GM19023 (cell line): ENCODE data around the gene KRT86.
"Not testable (repeated sequence)": the region's sequence is repeated elsewhere in the genome, so short reads cannot be mapped to it uniquely, and the experiment has no call there.

Experiments used
- ATAC-seq: cut with Tn5 transposase; IDR thresholded peaks from one replicate; pipeline ENCODE4 v1.9.1; 2021; ENCODE audit warnings: mild to moderate bottlenecking, moderate library complexity; ENCODE audit not compliant: unreplicated experiment

KRT86 gene

DNA sequence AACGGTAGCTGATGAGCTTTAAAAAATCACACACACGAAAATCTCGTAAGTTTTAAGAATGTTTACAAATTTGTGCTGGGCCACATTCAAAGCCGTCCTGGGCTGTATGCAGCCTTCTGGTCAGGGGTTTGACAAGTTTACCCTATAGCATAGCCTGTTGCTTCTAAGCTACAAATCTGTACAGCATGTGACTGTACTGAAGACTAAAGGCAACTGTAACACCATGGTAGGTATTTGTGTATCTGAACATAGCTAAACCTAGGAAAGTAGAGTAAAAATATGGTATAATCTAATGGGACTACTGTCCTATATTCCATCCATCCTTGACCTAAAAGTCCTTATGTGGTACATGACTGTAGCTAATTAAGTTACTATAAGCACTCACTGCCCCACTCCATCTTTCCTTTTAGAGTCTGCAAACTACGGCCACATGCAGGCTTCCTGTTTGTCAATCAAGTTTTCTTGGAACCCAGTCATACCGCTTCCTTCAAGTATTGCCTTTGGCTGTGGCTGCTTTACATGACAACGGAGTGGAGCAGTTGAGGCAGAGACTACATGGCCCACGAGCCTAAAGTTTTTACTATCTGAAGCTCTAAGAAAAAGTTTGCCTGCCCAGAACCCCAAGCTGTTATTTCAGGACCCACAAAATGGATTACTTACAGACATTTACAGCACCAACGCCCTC, 22.9 kb upstream of the KRT86 start:
- ATAC-seq = no peak

DNA sequence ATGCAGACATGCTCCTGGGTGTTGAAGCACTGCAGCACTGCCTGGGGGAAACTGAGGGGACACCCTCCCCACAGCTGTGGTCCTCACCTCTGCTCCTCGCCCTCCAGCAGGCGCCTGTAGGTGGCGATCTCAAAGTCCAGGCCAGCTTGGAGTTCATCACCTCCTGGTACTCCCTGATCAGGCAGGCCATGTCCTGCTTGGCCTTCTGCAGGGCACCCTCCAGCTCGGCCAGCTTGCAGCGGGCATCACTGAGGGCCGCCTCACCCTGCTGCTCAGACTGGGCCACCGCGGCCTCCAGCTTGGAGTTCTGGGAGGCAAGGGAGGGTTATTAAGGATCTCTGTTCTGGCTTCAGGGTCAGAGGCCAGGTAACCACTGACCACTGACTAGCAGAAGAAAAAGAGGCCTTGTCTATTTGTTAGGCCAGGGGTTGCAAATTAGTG, 22.2 kb upstream of the KRT86 start:
- not testable (repeated sequence) for ATAC-seq

DNA sequence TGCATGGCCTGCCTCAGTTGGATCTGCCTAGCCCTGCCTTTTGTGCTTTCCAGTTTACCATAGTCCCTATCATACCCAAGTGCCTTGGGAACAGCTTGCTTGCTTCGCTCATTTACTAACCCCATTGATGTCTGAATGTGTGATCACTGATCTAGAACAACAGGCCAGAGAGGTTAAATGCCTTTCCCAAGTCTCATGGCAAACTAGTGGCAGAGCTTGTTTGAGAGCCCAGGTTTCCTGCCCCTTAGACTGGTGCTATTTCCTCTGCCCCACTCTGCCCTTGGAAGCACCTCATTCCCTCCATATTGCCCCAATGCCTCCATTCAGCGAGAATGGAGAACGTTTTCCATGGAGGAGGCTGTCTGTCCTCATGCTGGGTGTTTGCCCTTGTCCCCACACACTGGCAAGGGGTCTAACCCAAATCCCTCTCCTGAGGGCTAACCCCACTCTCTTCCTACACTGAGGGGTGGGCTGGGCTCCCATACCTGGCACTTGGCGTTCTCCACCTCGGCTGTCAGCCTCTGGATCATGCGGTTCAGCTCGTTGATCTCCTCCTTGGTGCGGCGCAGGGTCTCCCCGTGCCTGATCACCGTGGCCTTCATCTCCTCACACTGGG, 21.6 kb upstream of the KRT86 start:
- ATAC-seq = no peak

DNA sequence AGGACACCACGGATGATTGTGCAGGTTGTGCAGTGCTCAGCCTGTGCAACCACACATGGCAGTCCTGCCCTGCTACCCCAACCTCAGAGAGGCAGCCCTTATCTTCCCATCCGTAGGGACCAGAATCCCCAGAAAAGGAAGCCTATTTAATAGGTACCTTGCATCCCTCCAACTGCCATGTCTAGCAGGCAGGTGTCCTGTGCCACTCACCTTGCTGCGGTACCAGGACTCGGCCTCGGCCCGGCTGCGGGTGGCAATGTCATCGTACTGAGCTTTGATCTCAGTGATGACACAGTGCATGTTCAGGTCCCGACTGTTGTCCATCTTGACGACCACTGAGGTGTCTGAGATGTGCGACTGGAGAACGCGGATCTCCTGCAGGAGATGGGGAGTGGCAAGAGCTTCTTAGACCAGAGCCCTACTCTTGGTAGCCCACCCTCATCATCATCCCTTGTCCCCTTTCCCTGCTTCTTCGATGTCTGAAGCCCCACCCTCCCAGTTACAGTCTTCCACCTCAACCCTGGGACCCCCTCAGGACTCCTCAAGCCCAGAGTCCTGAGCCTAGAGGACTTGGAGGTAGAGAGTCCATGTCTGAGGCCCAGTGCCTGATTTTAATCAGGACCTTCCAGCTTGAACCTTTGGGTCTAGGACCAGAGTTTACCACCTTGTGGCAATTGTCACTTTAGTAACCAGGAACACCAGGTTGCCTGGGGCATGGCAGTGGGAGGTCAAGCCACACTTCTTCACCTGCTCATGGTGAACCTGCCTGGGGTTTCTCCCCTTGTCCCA, 20.9 kb upstream of the KRT86 start:
- no peak for ATAC-seq

DNA sequence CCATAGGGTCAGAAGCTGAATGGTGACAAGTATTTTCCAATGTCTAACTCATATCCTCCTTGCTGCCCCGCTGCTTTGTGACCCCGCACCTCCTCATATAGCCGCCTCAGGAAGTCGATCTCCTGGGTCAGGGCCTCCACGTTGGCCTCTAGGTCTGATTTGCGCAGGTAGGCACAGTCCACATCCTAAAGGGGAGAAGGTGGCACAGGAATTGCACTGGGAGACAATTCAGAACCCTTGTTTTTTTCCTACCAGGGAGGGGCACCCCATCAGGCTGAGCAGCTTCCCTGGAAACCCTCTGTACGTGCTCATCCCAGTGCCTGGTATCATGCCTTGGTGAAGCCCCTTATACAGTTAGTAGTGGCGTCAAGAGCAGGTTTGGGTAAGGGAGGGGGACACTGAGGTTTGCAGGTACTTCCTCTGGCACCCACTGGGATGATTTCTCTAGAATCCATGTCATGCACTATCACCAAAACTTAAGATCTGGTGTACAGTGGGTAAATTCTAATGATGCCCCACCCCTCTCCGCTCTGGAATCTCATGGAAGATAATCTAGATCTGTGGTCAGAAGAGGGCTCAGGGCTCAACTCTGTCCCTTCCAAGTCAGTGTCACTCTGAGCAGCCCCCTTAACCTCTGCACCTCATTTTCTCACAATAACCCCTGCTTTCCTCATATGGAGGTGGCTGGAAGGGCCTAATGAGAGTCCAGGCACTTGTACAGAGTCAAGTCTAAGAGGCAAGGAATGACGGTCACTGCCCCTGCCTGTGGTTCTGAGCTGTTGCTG, 20.1 kb upstream of the KRT86 start:
- ATAC-seq = no peak

DNA sequence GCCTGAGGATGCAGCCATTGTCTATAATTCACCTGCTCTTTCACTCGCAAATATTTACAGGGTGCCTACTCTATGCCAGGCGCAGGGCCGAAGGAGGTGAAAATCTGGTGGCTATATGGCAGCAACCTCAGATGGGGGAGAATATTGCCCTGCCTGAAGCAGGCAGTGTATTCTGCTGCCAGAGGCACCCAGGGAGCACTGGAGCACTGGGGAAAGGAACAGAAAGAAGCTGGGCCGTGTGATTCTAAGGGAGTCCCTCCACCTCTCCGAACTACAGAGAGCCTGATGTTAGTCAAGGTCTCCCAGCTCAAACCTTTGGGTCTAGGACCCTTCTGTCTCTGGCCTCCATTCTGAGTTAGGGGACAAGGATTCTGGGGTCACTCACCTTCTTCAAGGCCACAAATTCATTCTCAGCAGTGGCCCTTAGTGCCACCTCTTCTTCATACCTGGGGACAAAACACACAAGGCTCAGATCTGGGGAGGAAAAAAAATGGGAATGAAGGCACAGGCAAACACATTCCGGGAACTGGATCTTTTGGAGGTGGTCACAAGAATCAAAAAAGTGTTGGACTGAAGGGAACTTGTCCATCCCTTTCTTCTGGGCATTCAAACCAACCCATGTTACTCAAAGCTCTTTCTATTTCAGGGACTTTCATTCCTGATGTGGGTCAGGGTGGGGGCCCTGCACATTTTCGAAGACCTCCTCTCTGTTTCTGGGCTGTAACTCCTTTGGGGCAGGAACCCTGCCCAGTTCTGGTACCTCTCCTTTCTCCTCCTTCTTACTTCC, 19.3 kb upstream of the KRT86 start:
- no peak for ATAC-seq

DNA sequence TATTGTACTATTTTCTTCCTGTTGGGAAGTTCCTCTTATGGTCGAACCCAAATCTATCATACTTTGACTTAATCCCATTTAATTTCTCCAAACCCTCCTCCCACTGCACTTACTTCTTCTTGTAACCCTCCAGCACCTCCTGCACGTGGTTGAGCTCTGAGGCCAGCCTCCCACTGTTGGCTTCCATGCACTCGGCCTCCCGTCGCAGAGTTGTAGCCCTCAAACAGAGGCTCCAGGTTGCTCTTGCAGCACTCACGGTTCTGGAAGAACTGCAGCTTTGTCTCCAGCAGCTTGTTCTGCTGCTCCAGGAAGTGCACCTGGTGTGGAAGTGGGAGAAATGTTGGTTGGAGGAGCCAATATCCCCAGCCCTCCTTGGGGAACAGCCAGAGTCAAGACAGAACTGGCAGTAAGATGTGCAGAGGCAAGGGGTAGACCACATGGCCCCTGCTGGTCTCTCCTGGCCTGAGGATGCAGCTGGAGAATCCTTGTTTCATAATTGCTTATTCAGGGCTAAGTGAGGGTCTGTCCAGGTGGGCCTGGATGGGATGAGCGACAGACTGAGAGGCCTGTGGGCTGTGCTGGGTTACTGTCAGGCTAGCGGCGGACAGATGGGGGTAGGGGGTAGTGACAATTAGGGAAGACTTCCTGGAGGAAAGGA, 18.4 kb upstream of the KRT86 start:
- no peak for ATAC-seq

DNA sequence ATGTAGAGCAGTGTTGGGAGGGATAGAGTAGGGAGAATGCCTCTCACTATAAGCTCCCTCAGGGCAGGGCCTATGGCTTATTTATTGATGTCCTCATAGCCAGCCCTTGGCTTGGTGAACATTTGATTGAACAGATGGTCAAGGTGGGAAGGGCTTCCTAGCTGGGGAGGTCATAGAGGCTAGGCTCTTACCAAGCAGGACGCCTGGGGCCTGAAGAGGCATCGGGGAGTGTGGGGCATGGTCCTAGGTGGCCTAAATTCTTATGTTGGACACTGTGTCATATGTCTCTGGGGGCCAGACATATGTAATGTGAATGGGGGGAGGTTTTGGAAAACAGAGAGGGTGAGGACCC, 17.9 kb upstream of the KRT86 start:
- ATAC-seq = no peak

DNA sequence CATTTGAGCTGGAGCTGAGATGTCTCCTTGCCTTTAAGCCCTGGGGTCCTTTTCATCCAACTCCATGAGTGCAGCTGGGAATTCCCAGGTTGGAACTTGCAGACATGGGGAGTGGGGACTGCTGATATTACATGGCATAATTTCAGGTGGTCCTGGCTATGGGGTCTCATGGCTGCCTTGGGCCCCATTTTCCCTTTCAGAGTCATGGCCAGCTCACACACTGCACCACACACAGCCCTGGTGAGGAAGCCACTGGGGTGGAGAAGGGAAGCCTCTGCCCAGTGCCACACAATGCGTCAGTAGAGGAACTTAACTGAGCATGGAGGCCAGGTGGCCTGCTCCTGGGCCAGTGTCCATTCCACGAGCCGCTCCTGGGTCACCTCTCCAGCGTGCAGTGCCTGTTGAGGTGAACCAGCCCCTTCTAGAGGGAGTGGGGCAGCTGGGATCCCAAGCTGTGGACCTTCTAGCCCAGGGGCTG, 17.3 kb upstream of the KRT86 start:
- ATAC-seq = no peak

DNA sequence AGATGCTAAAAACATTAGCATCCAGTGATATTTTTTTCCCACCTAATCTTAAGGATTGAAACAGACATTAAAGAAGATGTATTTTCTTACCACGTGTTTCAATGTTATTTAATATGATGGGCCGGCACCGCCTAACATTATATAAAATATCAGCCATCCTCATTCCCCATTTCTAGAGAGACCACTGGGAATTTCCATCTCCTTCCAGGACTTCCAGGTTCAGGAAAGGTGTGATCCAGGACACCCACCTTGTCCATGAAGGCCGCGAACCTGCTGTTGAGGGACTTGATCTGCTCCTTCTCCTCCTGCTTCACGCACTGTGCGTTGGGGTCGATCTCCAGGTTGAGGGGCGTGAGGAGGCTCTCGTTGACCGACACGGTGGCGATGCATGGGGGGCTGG, 16.5 kb upstream of the KRT86 start:
- ATAC-seq = not testable (repeated sequence)

DNA sequence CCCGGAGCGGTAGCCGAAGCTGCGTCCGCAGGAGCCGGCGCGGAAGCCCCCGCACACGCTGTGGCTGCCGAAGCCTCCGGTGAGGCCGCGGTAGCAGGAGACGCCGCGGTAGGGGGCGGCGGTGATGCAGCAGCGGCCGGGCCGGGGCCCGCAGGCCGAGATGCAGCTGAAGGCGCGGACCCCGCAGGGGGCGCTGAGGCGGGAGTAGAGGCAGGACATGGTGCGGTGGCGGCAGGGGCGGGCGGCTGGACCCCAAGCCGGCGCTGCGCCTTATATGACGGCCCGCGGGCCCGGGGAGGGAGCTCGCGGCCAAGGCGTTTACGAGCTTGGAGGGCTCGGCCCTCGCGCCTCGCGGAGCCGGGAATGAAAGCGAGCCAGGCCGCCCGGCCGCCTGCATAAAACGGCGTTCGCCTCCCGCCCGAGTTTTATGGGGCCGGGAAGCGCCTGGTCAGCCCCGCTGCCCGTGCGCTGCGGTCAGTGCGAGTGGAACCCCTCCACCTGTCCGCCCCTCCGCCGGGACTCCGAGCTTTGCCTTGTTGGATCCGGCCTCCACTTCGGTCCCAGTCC, 16.0 kb upstream of the KRT86 start:
- ATAC-seq = no peak

DNA sequence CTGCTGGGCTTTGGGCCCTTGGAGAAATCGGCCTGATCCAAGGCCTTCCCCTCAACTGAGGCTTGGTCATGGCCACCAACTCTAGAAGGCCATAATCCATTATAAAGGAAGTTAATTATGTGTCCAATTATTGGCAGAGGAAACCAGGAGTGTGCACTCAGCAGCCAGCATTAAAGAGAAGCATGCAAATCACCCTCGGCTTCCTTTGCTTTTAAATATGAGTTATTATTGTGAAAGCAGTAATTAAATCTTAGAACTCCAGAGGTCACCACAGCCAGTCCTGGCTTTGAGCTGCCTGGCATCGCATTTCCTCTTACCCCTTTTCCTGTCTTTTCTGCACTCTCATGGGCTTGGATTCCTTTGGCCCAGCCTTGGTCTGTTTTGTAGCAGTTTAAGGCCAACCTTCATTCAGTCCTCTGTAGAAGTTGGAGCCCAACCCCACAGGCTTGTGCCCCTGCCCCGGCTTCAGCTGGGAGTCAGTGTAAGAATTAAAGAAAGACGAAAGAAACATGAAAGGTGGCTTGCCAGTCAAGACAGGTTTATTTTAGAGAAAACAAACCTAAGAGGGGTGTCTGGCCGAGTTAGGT, 14.7 kb upstream of the KRT86 start:
- ATAC-seq = no peak

DNA sequence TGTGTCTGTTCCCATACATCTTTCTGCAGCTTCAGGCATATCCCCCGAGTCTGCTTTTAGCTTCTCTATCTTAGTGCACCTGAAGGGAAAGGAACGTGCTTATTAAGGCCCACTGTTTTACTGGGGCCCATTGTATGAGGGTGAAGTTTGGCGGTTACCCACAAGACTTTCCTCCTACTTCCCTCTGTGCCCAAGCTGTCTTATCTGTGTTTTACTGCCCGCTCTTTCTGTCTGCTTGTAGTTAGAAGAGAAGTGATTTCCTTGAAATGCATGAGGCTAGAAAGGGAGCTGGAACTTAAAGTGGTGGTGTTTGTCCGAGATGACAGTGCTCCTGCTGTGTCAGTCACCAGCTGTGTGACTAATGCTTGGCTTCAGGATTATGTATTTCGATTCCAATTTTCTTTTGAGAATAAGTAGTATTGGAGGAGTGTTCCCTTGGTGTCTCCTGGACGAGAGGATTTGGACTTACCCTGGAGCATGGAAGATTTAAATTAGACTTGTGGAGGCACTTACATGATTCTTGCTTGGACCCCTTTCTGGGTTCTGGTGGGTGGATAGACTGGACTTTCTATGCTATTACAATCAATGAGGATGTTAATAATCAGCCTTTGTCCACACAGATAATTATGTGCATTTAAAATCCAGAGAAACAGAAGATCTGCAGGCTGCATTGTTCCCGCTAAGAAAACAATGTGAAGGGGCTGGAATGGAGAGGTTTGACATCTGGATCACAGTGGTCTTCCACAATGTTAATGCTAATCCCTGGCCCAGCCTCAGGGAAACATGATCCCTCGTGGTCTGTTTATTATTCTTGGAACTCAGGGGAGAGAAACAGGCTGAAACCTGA, 13.9 kb upstream of the KRT86 start:
- ATAC-seq = no peak

DNA sequence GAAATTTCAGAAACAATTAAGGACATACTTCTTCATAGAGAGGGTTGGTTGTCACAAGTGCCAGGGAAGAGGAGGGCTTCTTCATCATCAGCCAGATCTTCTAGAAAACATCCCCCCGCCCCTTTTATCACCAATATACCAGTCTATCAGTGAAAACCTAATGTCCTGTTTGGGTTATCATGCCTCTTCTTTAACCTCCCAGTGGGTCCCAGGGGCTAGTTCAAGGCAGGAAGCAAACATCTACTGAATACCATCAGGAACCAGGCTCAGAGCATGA, 13.3 kb upstream of the KRT86 start:
- ATAC-seq = no peak

DNA sequence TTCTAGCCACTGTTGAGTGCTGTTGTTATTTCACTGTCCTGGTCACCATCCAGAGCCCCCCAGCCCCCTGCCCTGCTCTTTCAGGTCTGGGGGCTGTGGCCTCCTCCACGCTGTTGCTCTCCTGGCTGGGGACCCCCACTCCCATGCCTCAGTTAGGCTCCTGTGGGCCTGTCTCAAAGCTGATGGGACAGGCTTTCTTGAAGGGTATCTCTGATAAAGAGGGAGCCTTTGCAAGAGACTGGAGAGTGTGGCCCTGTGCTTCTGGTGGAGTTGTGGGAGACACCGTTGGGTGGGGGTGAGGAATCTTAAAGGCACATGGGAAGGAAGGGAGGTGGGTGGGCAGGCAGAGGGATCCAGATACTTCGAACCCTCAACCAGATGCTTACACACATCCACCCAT, 12.2 kb upstream of the KRT86 start:
- ATAC-seq = no peak

DNA sequence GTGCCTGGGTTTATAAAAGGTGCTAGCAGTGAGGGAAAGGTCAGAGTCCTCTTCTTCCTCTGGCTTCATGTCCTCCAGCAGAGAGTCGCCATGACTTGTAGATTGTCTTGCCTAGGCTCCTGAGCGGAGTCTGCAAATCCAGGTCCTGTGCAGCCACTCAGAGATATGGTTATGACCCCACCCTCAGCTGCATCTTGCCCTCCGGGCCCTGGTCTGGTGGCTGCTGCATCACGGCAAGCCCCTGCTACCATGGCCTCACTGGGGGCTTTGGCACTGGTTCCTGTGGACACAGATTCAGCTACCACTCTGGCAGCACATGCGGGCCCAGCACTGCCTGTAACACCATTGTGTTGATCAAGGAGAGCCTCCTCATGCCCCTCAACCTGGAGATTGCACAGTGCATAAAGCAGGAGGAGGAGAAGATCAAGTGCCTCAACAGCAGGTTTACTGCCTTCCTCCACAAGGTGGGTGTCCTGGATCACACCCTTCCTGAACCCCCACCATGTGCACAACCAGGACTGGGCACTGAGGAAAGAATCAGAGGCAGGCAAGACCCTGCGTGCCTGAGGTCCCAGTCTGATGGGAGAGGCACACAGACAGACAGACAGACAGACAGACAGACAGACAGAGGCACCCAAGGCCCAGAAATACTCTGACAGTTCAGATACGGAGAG, 10.5 kb upstream of the KRT86 start:
- no peak for ATAC-seq

DNA sequence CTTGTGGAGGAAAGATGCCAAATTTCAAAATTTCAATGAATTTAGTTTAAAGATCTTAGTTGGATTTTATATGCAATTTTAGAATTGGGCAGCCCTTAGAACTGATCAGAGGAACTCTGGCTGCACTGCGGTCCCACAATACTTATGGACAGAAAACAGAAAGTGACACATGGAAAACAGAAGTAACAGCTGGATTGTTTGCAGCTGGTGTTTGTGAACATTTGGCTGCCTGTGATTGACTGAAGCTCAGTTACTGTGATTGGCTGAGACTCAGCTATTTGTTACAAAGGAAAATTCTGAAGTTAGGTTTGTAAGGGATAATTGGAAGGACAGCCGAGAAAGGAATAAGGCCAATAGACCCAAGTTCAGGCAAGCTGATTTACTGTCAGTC, 10.0 kb upstream of the KRT86 start:
- ATAC-seq = no peak

DNA sequence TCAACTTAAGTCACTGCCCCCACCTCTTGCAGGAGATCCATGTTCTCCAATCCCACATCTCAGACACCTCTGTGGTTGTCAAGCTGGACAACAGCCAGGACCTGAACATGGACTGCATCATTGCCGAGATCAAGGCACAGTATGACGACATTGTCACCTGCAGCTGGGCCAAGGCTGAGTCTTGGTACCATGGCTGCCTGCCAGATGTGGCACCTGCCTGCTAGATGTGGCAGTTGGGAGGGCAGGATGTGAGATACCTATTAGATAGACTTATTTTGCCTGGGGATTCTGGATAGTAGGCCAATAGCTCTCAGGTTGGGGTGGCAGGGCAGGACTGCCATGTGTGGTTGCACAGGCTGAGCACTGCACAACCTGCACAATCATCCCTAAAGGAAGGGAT, 7.9 kb upstream of the KRT86 start:
- no peak for ATAC-seq
